Erythroblast (primary cell): ENCODE data around the gene CELF5.

Source experiments
- GATA1 ChIP-seq: IDR thresholded peaks from 2 replicates; pipeline ENCODE4 v1.6.1; 2011; ENCODE audit warnings: low read depth, mild to moderate bottlenecking, control low read depth, low read length, moderate library complexity
- POLR2A ChIP-seq: IDR thresholded peaks from 2 replicates; pipeline ENCODE4 v1.6.1; 2011; ENCODE audit warnings: mild to moderate bottlenecking, low read length

DNA sequence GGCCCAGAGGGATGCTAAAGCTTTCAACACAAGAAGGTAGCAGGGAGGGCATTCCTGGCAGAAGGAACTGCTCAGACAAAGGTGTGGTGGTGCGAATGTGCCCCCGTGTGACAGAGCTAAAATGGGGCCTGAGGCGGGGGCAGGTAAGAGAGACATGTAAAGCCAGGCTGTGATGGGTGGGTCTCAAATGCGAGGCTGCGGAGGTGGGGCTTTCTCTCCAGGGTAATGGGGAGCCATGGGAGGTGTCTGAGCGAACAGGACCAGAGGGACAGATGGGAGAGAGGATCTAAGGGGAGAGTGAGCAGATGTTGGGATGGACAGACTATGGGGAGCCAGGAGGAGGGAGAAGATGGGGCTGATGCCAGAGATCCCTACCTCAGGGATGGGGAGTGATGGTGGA, 97.2 kb downstream of the CELF5 start:
- TF ChIP-seq POLR2A (no peak), GATA1 (no peak)
